GOT3 (cell line): ENCODE measurements around the gene AZU1.

Source experiments
- DNase-seq: peaks from one replicate; lab custom pipeline; 2025; ENCODE audit warnings: mixed read lengths; lab: John Stamatoyannopoulos, UW

AZU1 gene

DNA sequence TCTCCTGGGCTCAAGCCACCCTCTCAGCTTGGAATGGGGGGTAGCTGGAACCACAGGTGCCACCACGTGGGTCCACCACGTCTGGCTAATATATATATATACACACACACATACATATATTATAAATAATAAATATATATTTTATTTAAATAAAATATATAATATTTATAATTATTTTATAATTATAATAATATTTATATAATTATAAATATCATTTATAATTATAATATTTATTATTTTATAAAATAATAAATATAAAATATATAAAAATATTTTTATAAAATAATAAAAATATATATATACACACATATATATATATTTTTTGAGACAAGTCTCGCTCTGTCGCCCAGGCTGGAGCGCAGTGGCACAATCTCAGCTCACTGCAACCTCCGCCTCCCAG is 26.9 kb downstream of the AZU1 start:
- DNase-seq: no peak

DNA sequence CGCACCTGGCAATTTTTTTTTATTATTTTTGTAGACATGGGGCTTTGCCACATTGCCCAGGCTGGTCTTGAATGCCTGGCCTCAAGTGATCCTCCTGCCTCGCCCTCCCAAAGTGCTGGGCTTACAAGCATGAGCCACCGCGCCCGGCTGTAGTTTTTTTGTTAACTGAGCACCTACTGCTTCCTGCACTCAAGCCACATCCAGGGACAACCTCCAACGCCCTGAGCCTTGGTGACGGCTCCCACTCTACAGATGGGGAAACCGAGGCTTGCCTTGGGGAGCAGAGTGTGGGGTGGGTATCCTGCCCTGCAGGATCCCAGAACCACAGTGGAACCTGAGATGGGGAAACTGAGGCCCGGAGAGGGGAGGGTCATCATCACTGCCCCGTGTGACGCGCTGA is 27.5 kb downstream of the AZU1 start:
- no peak for DNase-seq

DNA sequence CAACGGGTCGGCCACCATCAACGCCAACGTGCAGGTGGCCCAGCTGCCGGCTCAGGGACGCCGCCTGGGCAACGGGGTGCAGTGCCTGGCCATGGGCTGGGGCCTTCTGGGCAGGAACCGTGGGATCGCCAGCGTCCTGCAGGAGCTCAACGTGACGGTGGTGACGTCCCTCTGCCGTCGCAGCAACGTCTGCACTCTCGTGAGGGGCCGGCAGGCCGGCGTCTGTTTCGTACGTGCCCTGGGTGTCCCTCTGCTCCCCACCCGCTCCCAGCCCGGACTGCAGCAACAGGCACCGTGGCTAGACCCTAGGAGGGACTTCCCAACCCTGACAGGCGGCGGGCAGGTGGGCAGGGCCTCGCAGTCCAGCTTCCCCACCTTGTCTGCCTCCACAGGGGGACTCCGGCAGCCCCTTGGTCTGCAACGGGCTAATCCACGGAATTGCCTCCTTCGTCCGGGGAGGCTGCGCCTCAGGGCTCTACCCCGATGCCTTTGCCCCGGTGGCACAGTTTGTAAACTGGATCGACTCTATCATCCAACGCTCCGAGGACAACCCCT is 28.0 kb downstream of the AZU1 start:
- DNase-seq: no peak

DNA sequence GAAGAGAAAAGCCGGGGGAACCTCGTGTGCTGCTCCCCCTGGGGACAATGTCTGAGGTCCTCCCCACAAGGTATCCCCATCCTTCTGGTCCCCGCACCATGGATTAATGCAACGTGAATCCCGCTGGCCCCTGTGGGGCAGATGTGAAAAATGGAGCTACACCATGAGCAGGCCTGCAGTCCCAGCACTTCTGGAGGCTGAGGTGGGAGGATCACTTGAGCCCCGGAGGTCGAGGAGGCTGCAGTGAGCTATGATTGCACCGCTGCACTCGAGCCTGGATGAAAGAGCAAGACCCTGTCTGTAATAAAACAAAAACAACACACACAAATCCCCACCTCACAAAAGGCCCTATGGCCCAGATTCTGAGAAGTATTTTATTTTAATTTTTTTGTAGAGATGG is 30.6 kb downstream of the AZU1 start:
- DNase-seq: no peak

DNA sequence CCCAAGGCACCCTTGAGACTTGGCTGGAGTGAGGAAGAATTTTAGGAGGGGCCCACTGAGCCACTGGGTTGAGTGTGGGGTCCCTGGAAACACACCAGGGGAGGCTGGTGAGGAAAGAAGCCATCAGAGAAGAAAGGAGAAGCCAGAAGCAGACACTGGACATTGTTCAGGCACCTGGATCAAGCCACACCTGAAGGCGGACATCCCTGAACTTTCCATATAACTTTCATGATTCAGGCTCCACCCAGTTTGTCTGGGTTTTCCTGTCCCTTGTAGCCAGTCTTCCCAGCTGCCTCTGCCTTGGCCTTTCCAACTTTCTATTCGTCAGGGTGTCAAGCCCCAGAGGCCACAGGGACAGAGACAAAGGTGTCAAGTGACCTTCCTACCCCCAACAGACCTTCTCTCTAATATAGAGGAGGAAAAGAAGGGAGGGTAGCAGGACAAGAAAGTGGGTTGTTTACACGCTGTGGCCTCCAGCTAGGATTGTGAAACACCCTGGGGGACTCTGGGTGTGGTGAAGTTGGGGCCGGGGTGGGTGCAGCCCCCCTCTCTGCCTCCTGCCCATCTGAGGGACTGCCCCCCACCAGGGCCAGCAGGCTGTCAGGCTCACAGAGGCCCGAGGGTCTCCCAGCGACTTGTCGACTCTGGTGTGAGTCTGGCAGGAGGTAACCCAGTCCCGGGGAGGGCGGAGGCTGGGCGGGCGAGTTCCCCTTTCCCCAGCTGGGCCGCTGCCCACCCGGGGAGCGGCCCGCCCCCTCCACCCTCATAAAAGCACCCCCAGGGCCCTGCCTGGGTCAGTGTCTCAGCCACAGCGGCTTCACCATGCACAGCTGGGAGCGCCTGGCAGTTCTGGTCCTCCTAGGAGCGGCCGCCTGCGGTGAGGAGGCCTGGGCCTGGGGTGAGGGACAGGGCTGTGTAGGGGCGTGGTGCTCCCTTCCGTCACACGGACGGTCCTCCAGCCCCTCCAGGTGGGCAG is 31.5 kb downstream of the AZU1 start, which contains the start of gene CFD:
Gene CFD (plus strand): TSS at position 797 of the 976 bp plus-strand sequence. CDS start 26 bp downstream, at position 823.
- DNase-seq: no peak

DNA sequence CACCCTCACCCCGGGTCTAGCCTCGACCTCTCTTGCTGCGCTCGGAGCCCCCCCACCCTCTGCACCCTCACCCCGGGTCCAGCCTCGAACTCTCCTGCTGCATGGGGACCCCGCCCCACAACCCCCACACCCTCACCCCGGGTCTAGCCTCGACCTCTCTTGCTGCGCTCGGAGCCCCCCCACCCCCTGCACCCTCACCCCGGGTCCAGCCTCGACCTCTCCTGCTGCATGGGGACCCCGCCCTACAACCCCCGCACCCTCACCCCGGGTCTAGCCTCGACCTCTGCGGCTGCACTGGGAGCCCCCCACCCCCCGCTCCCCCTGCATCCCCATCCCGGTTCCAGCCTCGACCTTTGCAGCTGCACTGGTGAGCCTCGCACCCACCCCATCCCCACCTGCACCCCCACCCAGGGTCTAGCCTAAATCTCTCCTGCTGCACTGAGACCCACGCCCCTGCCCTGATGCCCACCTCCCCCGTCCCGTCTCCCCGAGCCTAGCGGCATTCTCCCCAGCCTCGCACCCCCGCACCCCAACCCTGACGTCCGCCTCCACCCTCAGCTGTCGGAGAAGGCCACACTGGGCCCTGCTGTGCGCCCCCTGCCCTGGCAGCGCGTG is 33.6 kb downstream of the AZU1 start:
- DNase-seq: no peak

DNA sequence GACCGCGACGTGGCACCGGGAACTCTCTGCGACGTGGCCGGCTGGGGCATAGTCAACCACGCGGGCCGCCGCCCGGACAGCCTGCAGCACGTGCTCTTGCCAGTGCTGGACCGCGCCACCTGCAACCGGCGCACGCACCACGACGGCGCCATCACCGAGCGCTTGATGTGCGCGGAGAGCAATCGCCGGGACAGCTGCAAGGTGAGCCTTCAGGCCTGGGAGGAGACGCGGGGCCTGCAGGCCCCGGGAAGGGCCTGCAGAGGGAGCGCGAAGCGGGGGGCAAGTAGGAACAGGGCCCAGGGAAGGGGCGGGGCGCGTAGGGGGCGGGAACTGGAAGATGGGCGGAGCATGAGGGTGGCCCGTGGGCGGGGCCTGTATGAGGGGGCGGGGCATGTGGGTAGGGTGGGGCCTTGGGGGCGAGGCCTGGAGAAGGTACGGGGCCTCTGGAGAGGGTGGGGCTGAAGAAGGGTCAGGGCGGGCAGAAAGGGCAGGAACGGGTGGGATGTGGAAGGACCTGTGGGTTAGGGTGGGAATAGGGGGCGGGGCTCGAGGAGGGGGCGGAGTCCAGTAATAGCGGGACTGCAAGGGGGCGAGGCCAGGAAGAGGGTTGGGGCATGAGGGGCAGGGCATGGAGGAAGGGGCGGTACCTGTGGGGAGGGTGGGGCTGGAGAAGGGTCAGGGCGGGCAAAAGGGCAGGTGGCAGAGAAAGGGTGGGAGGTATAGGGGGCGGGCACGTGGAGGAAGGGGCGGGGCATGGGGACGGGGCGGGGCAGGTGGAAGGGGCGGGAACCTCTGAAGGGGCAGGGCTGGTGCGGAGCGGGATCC is 34.3 kb downstream of the AZU1 start:
- DNase-seq: no peak

DNA sequence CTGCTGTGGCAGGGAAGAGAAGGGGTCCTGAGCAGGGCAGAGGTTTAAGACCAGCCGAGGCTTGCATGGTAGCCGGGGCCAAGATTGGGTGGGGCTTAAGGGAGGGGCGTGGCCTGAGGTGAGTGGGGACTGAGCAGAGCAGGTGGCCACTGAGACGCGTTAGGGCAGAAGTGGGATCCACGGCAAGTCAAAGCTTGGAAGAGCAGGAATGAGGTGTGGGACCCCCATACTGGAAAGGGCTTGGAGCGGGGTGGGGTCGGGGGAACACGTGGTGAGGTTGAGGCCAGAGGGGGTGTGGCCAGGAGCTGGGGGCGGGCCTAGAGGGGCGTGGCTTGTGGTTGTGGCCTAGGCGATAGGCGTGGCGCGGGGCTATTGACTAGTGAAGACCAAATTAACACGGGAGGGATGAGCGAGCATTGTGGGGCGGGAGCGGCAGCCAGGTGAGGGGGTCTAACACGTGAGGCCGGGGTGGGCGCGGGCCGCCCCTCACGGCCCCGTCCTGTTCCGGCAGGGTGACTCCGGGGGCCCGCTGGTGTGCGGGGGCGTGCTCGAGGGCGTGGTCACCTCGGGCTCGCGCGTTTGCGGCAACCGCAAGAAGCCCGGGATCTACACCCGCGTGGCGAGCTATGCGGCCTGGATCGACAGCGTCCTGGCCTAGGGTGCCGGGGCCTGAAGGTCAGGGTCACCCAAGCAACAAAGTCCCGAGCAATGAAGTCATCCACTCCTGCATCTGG is 35.1 kb downstream of the AZU1 start:
- no peak for DNase-seq

DNA sequence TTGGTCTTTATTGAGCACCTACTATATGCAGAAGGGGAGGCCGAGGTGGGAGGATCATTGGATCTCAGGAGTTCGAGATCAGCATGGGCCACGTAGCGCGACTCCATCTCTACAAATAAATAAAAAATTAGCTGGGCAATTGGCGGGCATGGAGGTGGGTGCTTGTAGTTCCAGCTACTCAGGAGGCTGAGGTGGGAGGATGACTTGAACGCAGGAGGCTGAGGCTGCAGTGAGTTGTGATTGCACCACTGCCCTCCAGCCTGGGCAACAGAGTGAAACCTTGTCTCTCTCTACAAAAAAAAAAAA is 35.6 kb downstream of the AZU1 start:
- DNase-seq: no peak

DNA sequence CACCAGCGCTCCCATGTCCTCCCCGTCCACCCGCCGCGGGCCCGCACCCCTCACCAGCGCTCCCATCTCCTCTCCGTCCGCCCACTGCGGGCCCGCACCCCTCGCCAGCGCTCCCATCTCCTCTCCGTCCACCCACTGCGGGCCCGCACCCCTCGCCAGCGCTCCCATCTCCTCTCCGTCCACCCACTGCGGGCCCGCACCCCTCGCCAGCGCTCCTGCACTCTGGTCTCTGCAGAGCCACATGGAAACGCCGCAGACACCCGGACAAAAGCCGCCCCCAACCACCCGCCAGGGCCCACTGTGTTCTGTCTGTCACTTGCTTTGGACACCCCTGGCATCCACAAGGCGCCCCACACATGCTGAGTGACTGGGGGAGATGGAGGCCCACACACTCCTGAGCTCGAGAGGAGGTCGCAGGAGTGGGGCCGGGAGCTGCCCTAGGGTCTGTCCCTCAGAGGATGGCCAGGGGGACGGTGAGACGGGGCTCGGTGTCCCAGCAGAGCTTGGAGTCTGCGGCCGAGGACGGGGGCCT is 39.2 kb downstream of the AZU1 start:
- DNase-seq: no peak

DNA sequence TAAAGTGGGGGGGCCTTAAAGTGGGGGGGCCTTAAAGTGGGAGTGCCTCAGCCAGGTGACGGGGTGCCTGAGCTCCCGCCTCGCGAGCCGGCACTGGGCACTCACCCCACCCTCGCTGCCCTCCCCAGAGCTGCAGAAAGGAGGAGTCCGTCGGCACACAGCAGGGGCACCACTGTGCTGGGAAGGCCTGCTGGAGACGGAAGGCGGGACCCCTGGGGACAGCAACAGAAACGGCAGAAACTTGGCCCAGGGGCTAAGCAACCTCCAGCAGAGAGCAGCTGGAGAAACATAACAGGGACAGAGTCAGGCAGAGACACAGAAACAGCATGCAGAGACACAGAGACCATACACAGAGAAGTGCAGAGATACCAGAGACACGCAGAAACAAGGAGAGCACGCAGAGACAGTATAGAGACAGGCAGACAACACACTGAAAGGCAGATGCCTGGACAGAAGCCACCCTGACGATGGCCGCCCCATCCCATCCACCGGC is 39.7 kb downstream of the AZU1 start:
- no peak for DNase-seq

DNA sequence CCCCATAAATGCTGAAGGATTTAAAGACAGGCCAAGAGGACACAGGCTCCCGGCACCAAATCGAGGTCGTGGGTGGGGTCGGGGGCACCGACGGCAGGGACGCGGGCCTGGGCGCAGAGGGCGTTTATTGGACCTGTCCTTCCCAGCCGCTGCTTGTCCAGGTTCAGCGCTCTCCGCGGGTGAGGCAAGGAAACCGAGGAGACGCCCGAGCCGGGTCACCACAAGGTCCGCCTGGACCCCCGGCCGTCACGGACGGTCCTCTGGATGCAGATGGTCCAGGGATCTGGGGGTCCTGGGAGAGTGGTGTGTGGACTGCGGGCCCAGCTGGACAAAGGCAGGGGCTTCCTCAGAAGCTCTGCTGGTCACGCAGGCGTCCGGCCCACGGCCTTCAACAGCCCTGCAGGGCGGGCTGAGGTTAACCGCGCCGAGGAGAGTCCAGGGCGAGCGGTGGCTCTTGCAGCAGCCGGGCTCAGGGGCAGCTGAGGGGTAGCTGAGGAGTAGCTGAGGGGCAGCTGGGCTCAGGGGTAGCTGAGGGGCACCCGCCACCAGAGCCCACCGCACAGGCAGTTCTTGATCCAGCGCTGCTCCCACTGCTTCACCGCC is 40.3 kb downstream of the AZU1 start:
- no peak for DNase-seq

DNA sequence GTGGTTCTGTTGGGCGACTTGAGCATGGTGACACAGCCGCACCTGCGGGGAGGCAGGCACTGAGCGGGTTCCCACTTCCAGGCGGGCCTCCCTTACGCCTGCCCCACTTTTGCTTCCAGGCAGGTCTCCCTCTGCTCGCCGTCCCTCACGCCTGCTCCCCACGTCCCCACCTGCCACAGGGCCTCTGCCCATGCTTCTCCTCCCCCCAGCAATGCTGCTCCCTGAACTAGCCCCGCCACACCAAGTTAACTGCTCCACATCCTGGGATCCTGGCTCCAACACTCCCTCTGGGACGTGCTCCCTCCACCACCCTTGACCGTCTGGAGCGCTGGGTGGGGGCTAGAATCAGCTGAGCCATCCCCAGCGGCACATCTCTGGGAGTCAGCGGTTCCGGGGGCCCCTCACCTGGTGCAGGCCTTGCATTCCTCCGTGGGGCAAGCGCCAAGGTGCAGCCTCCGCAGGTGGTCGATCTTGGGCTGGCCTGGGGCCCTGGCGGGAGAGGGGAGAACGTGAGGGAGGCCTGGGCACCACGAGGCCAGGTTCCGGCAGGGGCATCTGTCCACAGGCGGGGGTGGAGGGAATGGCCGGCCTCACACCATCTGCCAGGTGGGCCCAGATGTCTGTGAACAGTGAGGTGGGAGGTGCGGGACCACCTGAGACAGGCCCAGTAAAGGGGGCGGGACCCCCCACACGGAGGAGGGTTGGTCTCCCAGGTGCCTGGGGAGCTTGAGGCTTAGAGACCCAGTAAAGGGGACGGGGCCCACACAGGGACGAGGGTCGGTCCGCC is 41.0 kb downstream of the AZU1 start:
- no peak for DNase-seq

DNA sequence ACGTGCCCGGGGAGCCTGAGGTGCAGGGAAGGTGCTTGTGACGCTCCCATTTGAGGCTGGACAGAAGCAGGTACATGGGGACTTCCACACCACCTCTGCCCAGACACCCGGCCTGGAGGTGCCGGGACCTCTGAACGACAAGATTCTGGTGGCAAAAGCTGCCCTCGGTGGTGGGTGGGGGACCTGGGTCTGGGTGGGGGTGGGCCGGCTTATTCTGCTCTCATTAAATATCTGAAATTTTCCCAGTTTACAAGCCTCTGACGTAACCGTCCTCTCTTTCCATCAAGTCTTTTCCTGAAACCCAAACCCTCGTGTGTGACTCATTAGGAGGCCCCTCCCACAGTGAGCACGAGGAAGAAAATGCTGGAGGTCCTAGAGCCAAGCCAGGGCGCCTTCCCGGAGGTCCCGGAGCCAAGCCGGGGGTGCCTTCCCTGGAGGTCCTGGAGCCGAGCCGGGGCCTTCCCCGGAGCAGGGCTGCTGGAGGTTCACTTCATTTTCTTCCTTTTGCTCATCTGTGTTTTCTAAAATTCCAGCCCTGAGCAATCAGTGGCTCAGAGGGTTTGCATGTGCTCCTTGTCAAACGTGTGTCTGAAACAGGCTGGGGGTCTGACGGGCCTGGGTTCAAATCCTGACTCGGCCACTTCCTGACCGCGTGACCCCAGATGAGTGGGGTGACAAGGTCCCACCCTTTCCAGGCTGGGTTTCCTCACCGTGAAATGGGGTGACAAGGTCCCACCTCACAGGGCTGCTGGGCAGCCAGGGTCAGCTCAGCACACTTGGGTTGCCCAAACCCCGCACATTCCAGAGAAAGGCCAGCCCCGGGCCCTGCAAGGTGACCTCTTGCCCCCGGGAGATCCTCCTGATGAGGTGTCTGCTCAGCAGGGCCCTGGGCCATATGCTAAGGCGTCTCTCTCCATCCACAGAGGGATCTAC is 41.9 kb downstream of the AZU1 start:
- DNase-seq: no peak

DNA sequence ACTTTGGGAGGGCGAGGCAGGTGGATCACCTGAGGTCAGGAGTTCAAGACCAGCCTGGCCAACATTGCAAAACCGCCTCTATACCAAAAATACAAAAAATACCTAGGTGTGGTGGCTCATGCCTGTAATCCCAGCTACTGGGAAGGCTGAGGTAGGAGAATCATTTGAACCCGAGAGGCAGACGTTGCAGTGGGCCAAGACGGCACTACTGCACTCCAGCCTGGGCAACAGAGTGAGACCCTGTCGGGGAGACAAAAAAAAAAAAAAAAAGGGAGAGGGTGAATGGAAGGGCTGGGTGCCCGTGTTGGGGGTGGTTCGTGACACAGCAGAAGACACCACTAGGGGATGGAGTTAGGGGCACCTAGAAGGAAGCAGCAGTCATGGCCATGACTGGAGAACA is 42.7 kb downstream of the AZU1 start:
- DNase-seq: no peak

DNA sequence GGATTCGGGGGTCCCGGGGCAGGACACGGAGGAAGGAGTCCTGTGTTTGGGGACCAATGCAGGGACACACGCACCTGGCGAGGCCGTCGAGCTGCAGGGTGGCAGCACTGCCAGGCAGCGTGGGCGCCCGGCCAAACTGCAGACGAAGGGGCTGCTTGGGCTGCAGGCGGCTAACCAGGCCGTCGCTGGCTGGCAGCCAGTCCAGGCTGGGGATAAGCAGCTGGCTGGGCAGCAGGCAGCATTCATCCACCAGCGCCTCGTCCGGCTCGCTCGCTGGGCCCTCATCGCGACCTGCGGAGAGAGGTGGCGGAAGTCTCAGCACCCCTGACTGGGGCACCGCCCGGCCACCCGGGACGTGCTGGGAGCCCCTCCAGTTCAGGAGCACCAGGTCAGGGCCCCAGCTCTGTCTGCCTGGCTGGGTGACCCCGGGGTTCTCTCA is 43.3 kb downstream of the AZU1 start:
- no peak for DNase-seq

DNA sequence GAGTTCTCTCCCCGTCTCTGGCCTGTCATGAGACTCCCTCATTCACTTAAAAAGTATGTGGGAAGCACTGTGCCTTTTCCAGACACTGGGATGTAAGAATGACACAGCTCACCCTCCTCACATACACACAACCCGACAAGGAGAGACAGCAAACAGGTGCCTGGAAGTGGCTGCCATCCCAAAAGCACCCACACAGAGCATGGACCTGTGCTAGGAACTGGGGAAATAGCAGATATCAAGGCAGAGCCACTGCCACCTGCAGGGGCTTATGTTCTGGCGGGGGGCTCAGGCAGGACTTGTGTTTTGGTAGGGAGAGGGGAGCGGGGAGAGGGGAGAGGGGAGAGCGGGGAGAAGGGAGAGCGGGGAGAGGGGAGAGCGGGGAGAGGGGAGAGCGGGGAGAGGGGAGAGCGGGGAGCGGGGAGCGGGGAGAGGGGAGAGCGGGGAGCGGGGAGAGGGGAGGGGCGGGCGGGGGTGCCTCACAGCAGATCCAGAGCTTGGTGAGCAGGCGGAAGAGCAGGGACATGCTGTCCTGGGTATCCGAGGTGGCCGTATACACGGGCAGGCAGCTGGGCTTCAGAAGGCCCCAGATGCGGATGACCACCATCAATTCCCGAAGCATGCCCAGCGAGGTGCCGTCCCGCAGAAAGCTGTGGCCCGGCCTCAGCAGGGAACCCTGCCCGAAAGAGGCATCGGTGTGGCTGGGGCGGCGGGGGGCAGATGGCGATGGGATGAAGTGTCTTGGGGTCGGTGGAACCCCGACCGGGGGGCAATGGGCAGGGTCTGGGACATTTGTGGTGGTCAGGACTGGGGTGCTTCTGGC is 44.0 kb downstream of the AZU1 start:
- no peak for DNase-seq
